GM19455 (cell line): ENCODE data around the gene RIOK2.
"Not testable (repeated sequence)": the region's sequence is repeated elsewhere in the genome, so short reads cannot be mapped to it uniquely, and the experiment has no call there.

Source experiments
- ATAC-seq: cut with Tn5 transposase; IDR thresholded peaks from one replicate; pipeline ENCODE4 v1.9.1; 2021; ENCODE audit not compliant: unreplicated experiment

Gene RIOK2

DNA sequence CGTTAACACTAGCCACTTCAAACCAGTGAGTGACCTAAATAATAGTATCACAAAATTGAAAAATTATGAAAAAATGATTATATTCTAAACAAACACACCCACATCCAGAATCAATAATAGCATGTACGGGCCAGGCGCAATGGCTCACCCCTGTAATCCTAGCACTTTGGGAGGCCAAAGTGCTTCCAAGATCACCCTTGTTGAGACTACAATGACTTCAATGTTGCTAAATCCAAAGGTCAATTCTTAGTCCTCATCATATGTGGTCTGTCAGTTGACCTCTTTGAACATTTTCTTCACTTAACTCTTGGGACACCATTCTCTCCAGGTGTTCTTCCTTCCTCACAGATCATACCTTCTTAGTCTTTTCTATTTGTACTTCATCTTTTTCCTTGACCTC, 11.3 kb downstream of the RIOK2 start:
- ATAC-seq: no peak

DNA sequence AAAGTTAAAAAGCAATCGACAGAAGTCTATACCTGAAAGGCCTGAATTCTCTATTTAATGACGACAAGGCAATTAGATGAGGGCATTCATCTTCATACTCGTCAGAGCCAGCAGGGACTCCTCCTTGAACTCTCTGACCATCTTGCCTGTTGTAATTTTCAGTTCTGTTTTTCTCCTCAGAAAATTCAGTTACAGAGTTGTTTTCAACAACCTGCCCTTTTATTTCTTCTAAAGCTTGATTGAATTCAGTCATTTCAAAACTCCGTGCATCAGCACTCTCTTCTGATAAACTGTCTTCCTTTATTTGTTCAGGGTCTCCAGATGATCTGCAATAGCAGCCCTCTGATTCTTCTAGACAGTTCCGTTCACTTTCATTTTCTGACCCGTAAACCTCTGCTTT, 15.6 kb downstream of the RIOK2 start:
- ATAC-seq: no peak

DNA sequence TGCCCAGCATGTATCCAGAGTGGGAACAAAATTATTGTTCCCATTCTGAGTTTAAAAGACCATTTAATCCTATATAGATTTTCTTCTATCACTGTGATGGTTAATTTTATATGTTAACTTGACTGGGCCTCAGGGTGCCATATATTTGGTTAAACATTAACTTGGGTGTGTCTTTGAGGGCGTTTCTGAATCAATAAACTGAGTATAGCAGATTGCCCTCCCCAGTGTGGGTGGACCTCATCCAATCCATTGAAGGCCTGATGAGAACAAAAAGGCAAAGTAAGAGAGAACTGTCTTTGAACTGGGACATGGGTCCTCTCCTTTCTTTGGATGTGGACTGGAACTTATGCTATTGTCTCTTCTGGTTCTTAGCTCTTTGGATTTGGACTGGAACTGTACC, 17.3 kb downstream of the RIOK2 start:
- ATAC-seq: no peak

DNA sequence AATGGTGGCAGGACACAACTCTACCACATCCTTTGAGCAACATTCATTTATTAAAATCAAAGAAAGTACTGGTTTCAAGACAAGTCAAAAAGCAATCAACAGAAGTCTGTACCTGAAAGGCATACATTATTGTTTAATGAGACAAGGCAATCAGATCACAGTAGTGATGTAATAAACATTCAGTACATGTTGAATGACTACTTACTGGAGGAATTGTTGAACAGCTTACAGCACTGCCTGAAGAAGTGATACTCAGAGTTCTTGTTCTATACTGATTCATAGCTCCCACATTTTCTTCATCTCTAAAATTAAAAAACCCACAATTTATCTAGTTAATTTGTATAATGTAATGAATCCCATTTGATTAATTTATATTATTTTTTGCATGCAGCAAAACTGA, 18.2 kb downstream of the RIOK2 start:
- no peak for ATAC-seq

DNA sequence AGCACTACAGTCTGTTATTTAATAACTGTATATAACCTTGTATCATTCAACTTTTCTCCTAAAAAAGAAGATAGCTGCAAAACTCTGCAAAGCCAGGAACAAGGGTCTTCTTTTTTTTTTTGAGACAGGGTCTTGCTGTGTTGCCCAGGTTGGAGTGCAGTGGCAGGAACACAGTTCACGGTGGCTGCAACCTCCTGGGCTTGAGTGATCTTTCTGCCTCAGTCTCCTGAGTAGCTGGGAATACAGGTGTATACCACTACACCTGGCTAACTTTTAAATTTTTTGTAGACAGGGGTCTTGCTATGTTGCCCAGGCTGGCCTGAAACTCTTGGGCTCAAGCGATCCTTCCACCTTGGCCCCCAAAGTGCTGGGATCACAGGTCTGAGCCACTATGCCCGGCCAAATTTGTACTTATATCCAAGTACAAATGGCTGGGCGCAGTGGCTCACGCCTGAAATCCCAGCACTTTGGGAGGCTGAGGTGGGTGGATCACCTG, 19.2 kb downstream of the RIOK2 start:
- no peak for ATAC-seq

DNA sequence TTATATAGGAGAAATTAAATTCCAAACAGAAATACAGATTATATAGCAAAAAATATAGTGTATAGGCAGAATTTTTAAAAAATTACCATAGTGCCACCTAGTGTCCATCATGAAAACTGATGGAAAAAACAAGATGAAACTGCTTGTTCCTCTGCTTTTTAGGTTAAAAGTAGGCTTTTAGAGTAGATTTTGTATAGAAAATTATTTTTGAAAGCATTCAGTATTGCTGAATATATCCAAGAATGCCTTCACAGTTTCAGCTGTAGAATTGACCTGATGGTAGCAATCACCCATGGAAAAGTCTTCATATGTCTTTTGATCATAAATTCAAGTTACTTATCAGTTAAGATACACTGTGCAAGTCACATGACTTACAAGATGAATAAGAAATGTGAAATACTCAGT, 19.7 kb downstream of the RIOK2 start:
- ATAC-seq: no peak

DNA sequence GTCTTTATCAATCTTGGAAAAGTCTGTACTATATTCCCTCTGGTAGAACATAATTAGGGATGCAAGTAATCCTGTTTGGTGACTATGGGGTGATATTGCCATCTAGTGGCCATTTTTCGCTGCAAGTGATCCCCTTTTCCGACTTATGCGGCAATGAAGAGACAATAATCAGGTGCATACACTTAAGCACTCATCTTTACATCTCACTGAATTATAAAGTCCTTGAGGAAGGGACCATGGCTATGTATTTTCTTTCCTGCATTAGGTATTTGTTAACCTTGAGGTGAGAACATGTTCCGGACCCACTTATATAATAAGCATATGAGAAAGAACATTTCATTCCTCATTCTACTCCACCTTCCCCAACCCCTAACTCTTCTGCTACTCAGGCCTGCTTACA, 21.0 kb downstream of the RIOK2 start:
- peak; percentile 54 for ATAC-seq

DNA sequence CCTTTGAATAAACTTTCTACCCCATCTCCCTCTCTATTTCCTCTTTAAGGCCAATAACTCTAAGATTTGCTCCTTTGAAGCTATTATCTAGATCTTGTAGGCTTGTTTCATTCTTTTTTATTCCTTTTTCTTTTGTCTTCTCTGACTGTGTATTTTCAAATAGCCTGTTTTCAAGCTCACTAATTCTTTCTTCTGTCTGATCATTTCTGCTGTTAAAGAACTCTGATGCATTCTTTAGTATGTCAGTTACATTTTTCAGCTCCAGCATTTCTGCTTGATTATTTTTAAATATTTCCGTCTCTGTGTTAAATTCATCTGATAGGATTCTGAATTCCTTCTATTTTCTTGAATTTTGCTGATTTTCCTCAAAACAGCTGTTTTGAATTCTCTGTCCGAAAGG, 25.4 kb downstream of the RIOK2 start:
- ATAC-seq: no peak

DNA sequence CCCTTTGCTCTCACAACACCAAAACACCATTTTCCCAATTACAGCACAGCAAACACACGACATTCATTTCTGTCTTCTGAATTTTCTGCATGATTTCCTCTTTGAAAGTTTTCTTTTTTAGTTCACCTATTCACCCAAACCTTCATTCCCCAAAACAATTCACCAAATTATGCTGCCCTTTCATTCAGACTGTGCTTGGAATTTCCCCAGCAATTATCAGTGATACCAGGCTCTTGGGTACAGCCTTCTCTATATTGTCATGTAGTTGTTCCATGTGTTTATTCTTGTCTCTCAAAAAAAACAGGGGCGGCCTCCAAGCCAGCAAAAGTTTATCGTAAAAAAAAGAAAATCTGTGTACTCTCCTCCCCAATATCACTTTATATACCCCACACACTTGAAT, 31.7 kb downstream of the RIOK2 start:
- ATAC-seq: no peak

DNA sequence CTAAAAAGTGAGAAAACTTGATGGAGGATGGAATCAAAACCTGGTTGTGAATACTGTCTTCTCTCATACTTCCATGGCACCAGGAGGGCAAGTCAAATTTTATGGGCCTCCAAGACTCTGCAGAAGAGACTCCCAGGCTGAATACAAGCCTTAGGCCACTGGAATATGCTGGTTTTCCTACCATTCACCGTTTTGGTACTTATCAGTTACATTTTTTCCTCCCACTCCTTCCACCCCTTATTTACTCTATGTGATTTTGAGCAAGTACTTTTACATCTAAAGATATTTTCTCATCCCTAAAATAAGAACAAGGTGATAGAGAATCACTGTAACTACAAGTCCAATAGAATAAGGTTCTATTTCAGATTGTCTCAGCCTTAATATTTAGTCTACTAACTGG, 32.6 kb downstream of the RIOK2 start:
- no peak for ATAC-seq

DNA sequence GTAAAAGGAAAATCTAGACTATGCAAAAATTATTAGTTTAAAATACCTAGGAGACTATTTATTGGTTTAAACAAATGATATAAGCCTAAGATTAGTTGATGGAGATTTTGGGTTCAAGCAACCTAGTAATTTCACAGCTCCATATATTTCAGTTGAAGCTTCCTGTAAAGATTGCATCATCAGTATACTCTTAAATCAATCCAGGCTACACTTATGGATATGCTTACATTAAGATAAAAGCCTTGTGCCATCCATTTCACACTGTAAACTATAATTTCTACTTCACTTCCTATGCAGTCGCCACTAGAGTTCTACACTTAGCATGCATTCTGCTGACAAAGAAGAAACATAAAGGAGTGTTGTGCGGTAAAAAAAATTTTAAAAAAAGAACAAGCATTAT, 33.3 kb downstream of the RIOK2 start:
- no peak for ATAC-seq

DNA sequence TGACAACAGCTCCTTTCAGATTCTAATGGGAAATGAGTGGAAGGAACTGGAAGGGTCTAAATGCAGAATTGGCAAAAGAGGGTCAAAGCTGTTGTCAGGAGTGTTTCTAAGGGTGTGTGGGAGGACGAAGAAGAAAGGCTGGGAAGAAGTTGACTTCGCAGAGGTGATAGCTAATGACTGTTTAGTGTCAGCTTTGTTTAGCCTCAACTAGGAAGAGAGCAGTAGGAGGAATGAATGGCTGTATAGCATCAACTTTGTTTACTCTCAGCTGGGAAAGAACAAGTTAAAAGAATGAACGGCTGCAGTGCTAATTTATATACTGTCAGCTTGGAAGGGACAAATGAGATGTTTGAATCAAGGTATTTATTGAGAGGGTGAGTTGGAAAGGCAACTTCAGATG, 34.8 kb downstream of the RIOK2 start:
- ATAC-seq: no peak

DNA sequence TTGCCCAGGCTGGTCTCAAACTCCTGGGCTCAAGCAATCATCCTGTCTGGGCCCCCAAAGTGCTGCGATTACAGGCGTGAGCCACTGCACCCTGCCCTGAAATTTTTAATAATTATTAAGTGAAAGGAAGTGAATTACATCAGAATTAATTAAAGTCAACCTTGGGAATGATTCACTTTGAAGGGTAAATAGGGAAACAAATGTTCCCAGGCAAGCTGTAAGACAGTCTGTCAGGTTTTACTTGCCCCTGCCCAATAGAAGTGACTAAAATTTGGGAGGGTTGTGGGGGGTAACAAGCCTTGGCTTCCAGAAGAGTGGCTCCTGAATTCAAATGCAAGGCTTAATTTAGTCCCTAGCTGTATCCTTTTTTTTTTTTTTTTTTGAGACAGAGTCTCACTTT, 39.3 kb downstream of the RIOK2 start:
- no peak for ATAC-seq

DNA sequence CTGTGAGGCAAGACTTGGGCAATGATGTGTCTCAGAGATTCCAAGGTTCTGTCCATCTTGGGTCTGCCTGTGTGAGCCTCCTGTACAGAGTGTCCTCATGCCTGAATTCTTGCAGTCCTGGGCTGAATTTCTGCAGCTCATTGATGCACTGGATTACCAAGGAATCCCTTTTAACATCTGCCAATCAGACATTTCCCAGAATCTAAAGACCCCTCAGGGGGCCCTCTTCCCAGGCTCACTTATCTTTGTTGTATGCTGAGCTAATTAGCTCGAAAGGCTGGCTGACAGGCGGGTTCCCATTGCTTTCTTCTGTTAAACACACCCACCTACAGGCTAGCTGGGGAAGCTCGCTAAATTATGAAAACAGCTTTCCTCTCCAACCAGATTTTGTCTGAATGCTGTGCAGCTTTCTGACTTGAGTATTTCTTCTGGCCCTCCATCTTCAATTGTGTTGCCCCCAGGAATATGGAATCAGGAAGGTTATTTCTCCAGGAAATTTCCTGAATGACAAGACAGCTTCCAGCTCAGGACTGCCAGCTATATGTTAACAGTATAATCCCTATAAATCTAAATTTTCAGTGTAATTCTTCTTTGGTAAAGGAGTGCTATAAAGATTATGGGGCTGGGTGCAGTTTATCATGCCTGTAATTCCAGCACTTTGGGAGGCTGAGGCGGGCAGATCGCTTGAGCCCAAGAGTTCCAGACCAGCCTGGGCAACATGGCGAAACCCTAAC, 40.4 kb downstream of the RIOK2 start, which contains the start of gene LIX1:
Gene LIX1 (minus strand): TSS at position 91 of the 734 bp plus-strand sequence. CDS start 35 bp downstream, at position 56.
- peak; percentile 80 for ATAC-seq

DNA sequence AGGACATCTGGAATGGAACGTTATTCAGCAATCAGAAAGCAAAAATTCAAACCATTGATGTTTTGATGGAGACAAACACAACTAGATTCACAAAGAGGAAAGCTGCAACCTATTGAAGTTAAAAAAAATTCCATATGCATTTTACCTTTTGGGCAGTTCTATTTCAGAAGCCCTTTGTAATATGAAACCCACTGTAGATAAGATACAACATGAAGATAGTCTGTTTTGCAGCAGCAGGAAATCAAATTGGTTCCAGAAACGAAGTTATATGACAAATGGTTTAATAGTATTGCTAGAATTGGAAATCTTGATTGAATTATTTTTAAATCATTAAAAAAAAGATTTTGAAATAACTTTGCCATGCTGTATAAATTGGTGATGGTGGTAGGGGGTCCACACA, 41.5 kb downstream of the RIOK2 start:
- ATAC-seq: no peak

DNA sequence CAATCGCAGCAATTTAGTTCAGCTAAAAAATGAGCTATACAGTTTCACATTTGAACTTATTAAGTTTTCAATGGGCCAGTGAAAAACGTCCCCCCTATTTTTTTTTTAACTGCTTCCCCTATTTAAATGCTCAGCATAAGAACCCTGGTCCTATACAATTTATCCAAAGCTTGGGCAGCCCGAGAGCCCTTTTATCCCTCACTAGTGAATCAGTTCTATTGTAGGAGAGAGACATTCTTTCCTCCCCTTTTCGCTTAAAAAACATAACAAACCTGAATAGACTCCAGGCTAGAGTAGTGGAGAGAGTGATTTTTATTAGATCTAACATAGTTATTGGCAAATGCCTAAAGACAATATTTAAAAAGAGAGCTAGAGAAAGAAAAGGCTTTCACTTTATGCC, 42.0 kb downstream of the RIOK2 start:
- ATAC-seq: no peak

DNA sequence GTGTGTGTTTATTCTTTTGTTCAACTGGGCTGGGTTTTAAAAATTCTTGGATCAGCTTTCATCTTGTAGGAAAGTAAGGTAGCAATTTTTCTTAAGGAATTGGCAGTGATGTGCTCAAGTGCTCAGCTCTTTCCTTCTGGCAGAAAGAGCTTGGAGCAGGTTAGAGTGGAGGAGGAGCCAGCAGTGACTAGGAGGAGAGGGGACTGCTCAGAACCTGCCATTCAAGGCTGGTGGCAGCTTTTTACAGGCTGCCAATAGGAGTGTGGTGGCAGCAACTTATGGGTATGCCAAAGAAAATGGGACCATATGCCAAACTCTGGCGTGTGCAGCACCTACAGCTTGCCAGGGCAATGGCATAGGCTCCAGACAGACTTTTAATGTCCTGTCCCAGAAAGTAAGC, 42.8 kb downstream of the RIOK2 start:
- ATAC-seq: not testable (repeated sequence)

DNA sequence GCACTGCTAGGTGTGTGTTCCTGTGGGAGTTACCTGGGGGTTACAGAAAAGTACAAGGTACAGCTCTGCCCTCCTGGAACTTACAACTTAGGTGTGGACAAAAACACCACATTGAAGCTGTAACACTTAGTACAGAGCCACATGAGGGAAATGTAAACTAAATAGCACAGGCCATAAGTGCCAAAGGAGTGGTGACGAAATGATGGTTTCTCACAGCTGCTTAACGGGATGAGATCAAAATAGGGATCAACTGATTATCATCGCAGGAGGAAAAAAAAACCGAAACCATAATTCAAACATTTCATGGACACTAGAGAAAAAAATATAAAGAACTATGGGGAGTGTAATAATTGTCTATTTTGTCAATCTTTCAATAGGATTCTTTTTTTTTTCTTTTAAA, 46.6 kb downstream of the RIOK2 start:
- no peak for ATAC-seq

DNA sequence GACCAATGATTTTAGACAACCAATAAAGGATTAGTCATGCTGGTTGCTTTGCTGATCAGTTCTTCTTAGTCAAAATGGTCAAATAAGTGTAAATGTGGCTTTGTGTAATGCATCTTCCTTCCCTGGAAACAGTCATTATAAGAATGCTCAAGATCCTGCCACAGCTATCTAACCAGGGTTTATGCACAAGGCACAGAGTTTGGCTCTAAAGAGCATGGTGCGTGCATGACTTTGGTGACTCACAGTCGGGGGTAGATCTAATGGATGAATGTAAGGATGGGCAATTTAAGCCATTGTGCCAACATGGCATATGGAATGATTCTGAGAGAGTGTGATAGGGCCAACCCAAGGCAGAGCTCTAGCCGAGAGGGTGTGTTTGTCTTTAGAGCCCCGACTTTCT, 47.2 kb downstream of the RIOK2 start:
- ATAC-seq: no peak

DNA sequence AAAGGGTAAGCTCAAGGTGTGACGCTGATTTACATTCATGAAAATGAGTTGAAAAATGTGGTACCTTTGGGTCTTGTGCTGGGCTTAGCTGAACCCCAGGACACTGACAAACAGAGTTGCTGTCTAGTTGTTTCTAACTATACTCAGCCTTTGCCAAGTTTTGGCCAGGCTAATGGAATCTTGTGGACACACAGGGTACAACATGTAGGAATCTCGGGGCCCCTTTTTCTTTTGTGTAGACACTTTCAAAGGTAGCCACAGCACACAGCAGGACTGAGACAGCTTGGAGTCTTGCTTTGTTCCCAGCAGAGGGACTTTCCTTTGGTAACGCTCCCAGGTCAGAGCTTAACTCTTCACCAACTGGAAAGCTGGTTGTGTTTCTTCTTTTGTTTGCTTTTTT, 48.4 kb downstream of the RIOK2 start:
- no peak for ATAC-seq

DNA sequence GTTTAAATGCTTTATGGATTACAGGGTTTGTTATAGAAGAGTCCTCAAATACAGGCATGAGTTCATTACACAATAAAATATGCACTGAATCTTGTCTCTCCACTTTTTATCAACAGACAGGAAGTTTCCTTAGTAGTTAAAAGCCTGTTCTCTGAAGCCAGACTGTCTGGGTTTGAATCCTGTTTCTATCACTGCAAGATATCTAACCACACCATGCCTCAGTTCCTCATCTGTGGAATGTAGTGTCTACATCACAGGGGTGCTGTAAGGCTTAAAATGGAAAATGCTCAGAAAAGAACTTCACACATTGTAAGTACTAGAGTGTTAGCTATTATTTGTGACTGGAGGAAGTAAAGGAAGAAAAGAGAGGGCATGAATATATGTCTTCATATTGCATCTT, 49.9 kb downstream of the RIOK2 start:
- ATAC-seq: no peak

DNA sequence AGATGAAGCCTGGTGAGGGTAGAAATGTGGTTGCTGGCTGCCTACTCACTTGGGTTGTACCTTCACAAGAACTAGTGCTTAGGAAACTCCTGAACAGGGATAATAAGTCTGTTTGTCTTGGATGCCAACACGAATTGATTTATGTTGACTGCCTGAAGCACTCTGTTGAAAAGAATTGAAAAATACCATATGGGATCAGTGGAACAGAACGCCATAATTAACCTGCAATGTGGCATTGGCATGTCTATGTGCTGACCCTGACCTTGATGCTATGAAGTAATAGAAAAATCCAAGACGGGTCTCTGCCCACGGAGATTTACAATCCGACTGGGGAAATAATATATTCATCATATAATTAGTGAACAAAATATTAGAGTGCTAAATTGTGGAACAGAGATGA, 51.1 kb downstream of the RIOK2 start:
- no peak for ATAC-seq

DNA sequence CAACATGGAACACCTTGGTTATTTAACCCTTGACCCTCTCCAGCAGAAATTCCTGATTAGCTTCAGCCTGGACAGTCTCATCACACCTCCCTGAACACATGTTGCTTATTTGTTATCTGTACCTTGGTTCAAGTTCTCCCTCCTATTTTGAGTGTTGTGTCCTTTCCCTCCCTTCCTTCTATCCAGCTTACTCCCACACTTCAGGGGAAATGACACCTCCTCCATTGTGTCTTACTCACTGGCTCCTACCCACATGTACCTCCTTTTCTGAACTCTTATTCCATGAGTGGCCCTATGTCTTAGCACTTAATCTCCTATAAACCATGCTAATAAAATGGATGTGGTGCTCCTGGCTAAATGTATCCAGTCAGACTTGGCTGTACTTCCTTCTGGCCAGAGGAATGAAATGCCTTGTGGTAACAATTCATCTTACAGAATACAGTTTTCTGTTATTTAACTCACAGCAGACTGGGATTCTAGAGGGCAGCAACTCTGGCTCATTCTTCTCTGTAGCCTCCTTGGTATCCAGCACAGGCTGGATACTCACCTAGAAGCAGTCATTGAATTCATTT, 51.8 kb downstream of the RIOK2 start:
- no peak for ATAC-seq
